HCT116 (cell line): ENCODE results near the gene MRPL44. TPM values are rescaled to one million over a fixed set of nuclear protein-coding genes. Genes with fewer than 3 reads are reported as not detected.

Experiments used
- ATAC-seq: fragments of 200-7000 bp; cut with Tn5 transposase; 2 replicates; pipeline ENCODE4 v1.9.1; 2020; ENCODE audit warnings: mild to moderate bottlenecking, moderate library complexity
- BruUV-seq: library from RNA; stranded (reverse); fragments of 400-500 nt; replicated peaks from 2 replicates; lab custom pipeline; 2021; lab: Mats Ljungman, UMichigan
- CTCF ChIA-PET: fragments of 300-600 bp; sonication (Branson Sonifier 250); formaldehyde crosslinking; loops from one replicate; lab custom pipeline; 2021; ENCODE audit warnings: antibody characterized with exemption; lab: Charles Lee
- POLR2A ChIA-PET: fragments of 300-600, 350-600 bp; sonication (Branson Sonifier 250); formaldehyde crosslinking; loops from one replicate; lab custom pipeline; 2021; ENCODE audit warnings: antibody characterized with exemption; lab: Charles Lee
- RAD21 ChIA-PET, 2 experiments: fragments of 300-600 bp; sonication (Branson Sonifier 250); formaldehyde crosslinking; loops; one replicate each; lab custom pipeline; 2023; ENCODE audit warnings: low total read pairs in 2 of 2; ENCODE audit not compliant: uncharacterized antibody in 2 of 2, unreplicated experiment in 2 of 2, low non-redundant PET in 1 of 2; lab: Charles Lee
- DNase-seq: peaks from one replicate; pipeline ENCODE4 v3.0.0-alpha.2; 2010; ENCODE audit warnings: low read depth, low spot score
- H2AFZ ChIP-seq: fragments of 200-600 bp; shearing (Covaris generic), sonication (generic); 2 replicates; pipeline ENCODE4 v1.6.1; 2017; ENCODE audit warnings: low read depth, mixed run types, mixed read lengths, antibody characterized with exemption, low read length; ENCODE audit not compliant: poor library complexity, severe bottlenecking
- H3K27ac ChIP-seq: 2 replicates; pipeline ENCODE4 v1.5.1; 2012; ENCODE audit warnings: low read depth, low read length
- H3K27me3 ChIP-seq: fragments of 200-600 bp; sonication (generic); 2 replicates; pipeline ENCODE4 v1.6.1; 2016; ENCODE audit warnings: mixed run types, low read length, mixed read lengths; ENCODE audit not compliant: insufficient read depth
- H3K36me3 ChIP-seq, 2 experiments: fragments of 200-500 bp in 1 of 2; fragments of 200-600 bp in 1 of 2; sonication (Bioruptor generic) in 1 of 2; sonication (generic) in 1 of 2; 2 replicates each; pipeline versions ENCODE4 v1.5.1 to v1.6.1; 2014 to 2016; ENCODE audit warnings: low read length in 2 of 2, inconsistent platforms in 1 of 2, mixed read lengths in 1 of 2, mixed run types in 1 of 2; ENCODE audit not compliant: insufficient read depth in 2 of 2, control insufficient read depth in 1 of 2
- H3K4me1 ChIP-seq, 2 experiments: fragments of 200-600 bp in 1 of 2; sonication (generic) in 1 of 2; 2 replicates each; pipeline versions ENCODE4 v1.5.1 to v1.6.1; 2012 to 2017; ENCODE audit warnings: low read length in 2 of 2, inconsistent platforms in 1 of 2, mild to moderate bottlenecking in 1 of 2, mixed read lengths in 1 of 2, mixed run types in 1 of 2, moderate library complexity in 1 of 2; ENCODE audit not compliant: insufficient read depth in 2 of 2, control insufficient read depth in 1 of 2
- H3K4me2 ChIP-seq: fragments of 200-600 bp; sonication (generic); 2 replicates; pipeline ENCODE4 v1.6.1; 2017; ENCODE audit warnings: mixed run types, low read length, mixed read lengths
- H3K4me3 ChIP-seq, 2 experiments: fragments of 200-600 bp in 1 of 2; sonication (generic) in 1 of 2; replicated peaks in 1 of 2; 2 replicates each; pipeline ENCODE4 v1.5.1; 2011 to 2016; ENCODE audit warnings: low read length in 2 of 2, control low read depth in 1 of 2, low read depth in 1 of 2, mild to moderate bottlenecking in 1 of 2, mixed read lengths in 1 of 2, mixed run types in 1 of 2
- H3K79me2 ChIP-seq: fragments of 200-600 bp; sonication (generic); 2 replicates; pipeline ENCODE4 v1.6.1; 2017; ENCODE audit warnings: mild to moderate bottlenecking, mixed run types, low read length, moderate library complexity, mixed read lengths; ENCODE audit not compliant: insufficient read depth
- H3K9ac ChIP-seq: fragments of 200-600 bp; sonication (generic); 2 replicates; pipeline ENCODE4 v1.6.1; 2016; ENCODE audit warnings: low read length, mixed read lengths
- H3K9me2 ChIP-seq: fragments of 200-600 bp; sonication (generic), shearing (Covaris generic); 2 replicates; pipeline ENCODE4 v1.6.1; 2017; ENCODE audit warnings: mixed run types, mild to moderate bottlenecking, moderate library complexity; ENCODE audit not compliant: insufficient read depth
- H3K9me3 ChIP-seq, 2 experiments: fragments of 200-500 bp in 1 of 2; fragments of 200-600 bp in 1 of 2; sonication (Bioruptor generic) in 1 of 2; sonication (generic) in 1 of 2; 2 replicates each; pipeline ENCODE4 v1.6.1; 2014 to 2017; ENCODE audit warnings: low read length in 2 of 2, mixed read lengths in 2 of 2, inconsistent platforms in 1 of 2, low read depth in 1 of 2, mild to moderate bottlenecking in 1 of 2, mixed run types in 1 of 2, moderate library complexity in 1 of 2; ENCODE audit not compliant: control insufficient read depth in 1 of 2, insufficient read depth in 1 of 2
- H4K20me1 ChIP-seq: fragments of 200-600 bp; sonication (generic), shearing (Covaris generic); 2 replicates; pipeline ENCODE4 v1.6.1; 2017; ENCODE audit warnings: mixed run types, mild to moderate bottlenecking, moderate library complexity; ENCODE audit not compliant: insufficient read depth
- CBX3 ChIP-seq: IDR thresholded peaks from 2 replicates; pipeline ENCODE4 v1.6.1; 2012; ENCODE audit warnings: low read depth
- ELF1 ChIP-seq: IDR thresholded peaks from 2 replicates; pipeline ENCODE4 v1.6.1; 2012; ENCODE audit warnings: low read depth, borderline replicate concordance
- FOSL1 ChIP-seq: IDR thresholded peaks from 2 replicates; pipeline ENCODE4 v1.6.1; 2012; ENCODE audit warnings: low read depth
- POLR2AphosphoS5 ChIP-seq: IDR thresholded peaks from 2 replicates; pipeline ENCODE4 v1.6.1; 2011; ENCODE audit warnings: mild to moderate bottlenecking, low read depth, low read length, moderate library complexity
- SIN3A ChIP-seq: IDR thresholded peaks from 2 replicates; pipeline ENCODE4 v1.6.1; 2012; ENCODE audit warnings: low read depth
- SP1 ChIP-seq: IDR thresholded peaks from 2 replicates; pipeline ENCODE4 v1.6.1; 2012; ENCODE audit warnings: low read depth
- TCF7L2 ChIP-seq: IDR thresholded peaks from 2 replicates; pipeline ENCODE4 v1.7.0; 2011; ENCODE audit warnings: borderline replicate concordance, inconsistent platforms; ENCODE audit not compliant: insufficient read depth, insufficient read length; ENCODE audit errors: extremely low read depth
- YY1 ChIP-seq: IDR thresholded peaks from 2 replicates; pipeline ENCODE4 v1.6.1; 2011; ENCODE audit warnings: low read length, low read depth, moderate library complexity, mild to moderate bottlenecking; ENCODE audit not compliant: insufficient replicate concordance; ENCODE audit errors: extremely low read depth
- ZFX ChIP-seq: fragments of 450-650 bp; IDR thresholded peaks from 2 replicates; pipeline ENCODE4 v1.6.1; 2017
- ZNF274 ChIP-seq: fragments of 200-500 bp; sonication (Bioruptor generic); IDR thresholded peaks from 2 replicates; pipeline ENCODE4 v1.6.1; 2014; ENCODE audit warnings: mild to moderate bottlenecking, low read depth, low read length, inconsistent platforms
- intact Hi-C: fragments of 100-400 bp; cut with micrococcal nuclease; formaldehyde crosslinking; loops from 2 replicates; pipeline ENCODE4 v1.10.0; 2022
- total RNA-seq: library from RNA; stranded (reverse); gene quantifications from one replicate; pipeline ENCODE4 v1.2.1, GENCODE V29; 2021; ENCODE audit not compliant: unreplicated experiment
- TF ChIP-seq, protein P1 (sequence below), 3 experiments: fragments of 200-600 bp in 1 of 3; sonication (generic) in 1 of 3; IDR thresholded peaks in 2 of 3; conservative IDR thresholded peaks in 1 of 3; 2 replicates each; pipeline ENCODE4 v1.5.1; 2012 to 2017; ENCODE audit warnings: low read depth in 2 of 3, low read length in 2 of 3, antibody characterized with exemption in 1 of 3, borderline replicate concordance in 1 of 3, control low read depth in 1 of 3, mild to moderate bottlenecking in 1 of 3, mixed read lengths in 1 of 3, mixed run types in 1 of 3, moderate library complexity in 1 of 3; ENCODE audit not compliant: insufficient read depth in 1 of 3
- TF ChIP-seq, protein P2 (sequence below): IDR thresholded peaks from 2 replicates; pipeline ENCODE4 v1.6.1; 2012

MRPL44 gene
- total RNA-seq, 1 experiment from 2014 or later: 45.8 TPM

DNA sequence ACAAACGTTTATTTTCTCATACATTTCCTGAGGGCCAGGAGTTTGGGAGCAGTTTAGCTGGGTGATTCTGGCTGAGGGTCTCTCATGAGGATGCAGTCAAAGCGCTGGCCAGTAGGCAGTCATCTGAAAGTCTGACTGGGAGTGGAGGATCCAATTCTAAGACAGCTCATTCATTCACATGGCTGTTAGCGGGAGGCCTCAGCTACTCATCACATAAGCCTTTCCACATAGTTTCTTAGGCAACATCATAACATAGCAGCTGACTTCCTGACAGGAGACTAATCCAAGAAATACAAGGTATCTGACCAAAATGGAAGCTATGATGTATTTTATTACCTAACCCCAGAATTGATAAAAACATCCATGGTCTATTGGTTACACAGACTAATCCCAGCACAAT lies 2.9 kb upstream of the MRPL44 start:
- ChIA-PET POLR2A (interaction anchor here (0.6 to 1.4 kb wide), 2 partner anchors 15 to 129 kb away, joined by 3 to 4 read pairs; no protein-coding TSS in a partner anchor), RAD21 (no interaction called here), CTCF (interaction anchor here (1.8 kb wide), 1 partner anchor 16 kb away, joined by 4 read pairs; no protein-coding TSS in a partner anchor)
- Histone ChIP-seq H3K9me2 (no peaks in the 10 kb centered on the region), H3K9ac (no peak overlapping the region), H3K4me2 (no peak overlapping the region), H3K4me1 (peaks cover 15 to 21% of the 10 kb centered on the region in 2 experiments), H2AFZ (peak overlapping the region; percentile 5), H3K4me3 (no peak overlapping the region), H3K9me3 (no peaks in the 10 kb centered on the region), H3K27me3 (no peaks in the 10 kb centered on the region), H3K79me2 (peaks cover 22% of the 10 kb centered on the region), H3K36me3 (no peaks in the 10 kb centered on the region; a peak in 1 of 4 replicates), H4K20me1 (no peaks in the 10 kb centered on the region), H3K27ac (no peak overlapping the region)
- TF ChIP-seq SIN3A: no peak
- no peak for TF ChIP-seq ZNF274
- TF ChIP-seq TCF7L2: no peak
- no peak for TF ChIP-seq ELF1
- no peak for TF ChIP-seq FOSL1
- no peak for TF ChIP-seq YY1
- no peak for TF ChIP-seq POLR2AphosphoS5
- TF ChIP-seq, protein P1, sequence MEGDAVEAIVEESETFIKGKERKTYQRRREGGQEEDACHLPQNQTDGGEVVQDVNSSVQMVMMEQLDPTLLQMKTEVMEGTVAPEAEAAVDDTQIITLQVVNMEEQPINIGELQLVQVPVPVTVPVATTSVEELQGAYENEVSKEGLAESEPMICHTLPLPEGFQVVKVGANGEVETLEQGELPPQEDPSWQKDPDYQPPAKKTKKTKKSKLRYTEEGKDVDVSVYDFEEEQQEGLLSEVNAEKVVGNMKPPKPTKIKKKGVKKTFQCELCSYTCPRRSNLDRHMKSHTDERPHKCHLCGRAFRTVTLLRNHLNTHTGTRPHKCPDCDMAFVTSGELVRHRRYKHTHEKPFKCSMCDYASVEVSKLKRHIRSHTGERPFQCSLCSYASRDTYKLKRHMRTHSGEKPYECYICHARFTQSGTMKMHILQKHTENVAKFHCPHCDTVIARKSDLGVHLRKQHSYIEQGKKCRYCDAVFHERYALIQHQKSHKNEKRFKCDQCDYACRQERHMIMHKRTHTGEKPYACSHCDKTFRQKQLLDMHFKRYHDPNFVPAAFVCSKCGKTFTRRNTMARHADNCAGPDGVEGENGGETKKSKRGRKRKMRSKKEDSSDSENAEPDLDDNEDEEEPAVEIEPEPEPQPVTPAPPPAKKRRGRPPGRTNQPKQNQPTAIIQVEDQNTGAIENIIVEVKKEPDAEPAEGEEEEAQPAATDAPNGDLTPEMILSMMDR (IDR thresholded peaks at IDR 0.05 in 2 of 3, conservative IDR thresholded peaks at IDR 0.05 in 1 of 3; ENCODE audit: borderline replicate concordance in 1 of 3, insufficient read depth in 1 of 3, low read depth in 2 of 3, low read length in 2 of 3): no peak
- TF ChIP-seq ZFX: no peak
- no peak for TF ChIP-seq CBX3
- TF ChIP-seq, protein P2, sequence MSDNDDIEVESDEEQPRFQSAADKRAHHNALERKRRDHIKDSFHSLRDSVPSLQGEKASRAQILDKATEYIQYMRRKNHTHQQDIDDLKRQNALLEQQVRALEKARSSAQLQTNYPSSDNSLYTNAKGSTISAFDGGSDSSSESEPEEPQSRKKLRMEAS: no peak
- no peak for TF ChIP-seq SP1
- no TSS peak for BruUV-seq
- no peak for DNase-seq
- ATAC-seq: no peak
- intact Hi-C loops: no loop called here
